SU-DHL-6 (cell line): ENCODE data around the gene APC.

Source experiments
- CTCF ChIP-seq: fragments of 200-600 bp; sonication (generic); IDR thresholded peaks from one replicate; pipeline ENCODE4 v1.5.1; 2017; ENCODE audit warnings: antibody characterized with exemption, mild to moderate bottlenecking, low read length, moderate library complexity; ENCODE audit not compliant: insufficient read depth, poor library complexity, severe bottlenecking
- EZH2phosphoT487 ChIP-seq: fragments of 200-600 bp; sonication (generic), shearing (Covaris generic); conservative IDR thresholded peaks from 2 replicates; pipeline ENCODE4 v1.6.1; 2018; ENCODE audit warnings: mild to moderate bottlenecking, antibody characterized with exemption, low read length, moderate library complexity, mixed read lengths

GRCh38 chr5:112848116-112848811 is 110.6 kb downstream of the APC start:
- TF ChIP-seq CTCF (peak; percentile 73), EZH2phosphoT487 (no peak)
